ENCODE measurements around the gene GLCE. TPM values are rescaled to one million over a fixed set of nuclear protein-coding genes. Genes with fewer than 3 reads are reported as not detected.

Gene GLCE
- total RNA-seq, 1 donor from 2014 or later = 13.6 TPM

- H3K9me3 ChIP-seq (ENCODE audit: insufficient read depth, low read depth, low read length) = no peaks in the 10 kb centered on the region
- no peaks in the 10 kb centered on the region for H3K79me2 ChIP-seq (ENCODE audit: insufficient read depth, low read length)
- DNase-seq (ENCODE audit: low read depth) (no peak), FAIRE-seq (no peak)
- no peak overlapping the region for H3K4me3 ChIP-seq (ENCODE audit: insufficient read depth, low read depth, low read length)
- Mint-ChIP-seq H3K27me3 (ENCODE audit: low read depth, unreplicated experiment) (peaks cover 61% of the 10 kb centered on the region), H3K4me3 (ENCODE audit: unreplicated experiment) (no peak overlapping the region), H3K36me3 (ENCODE audit: low read depth, unreplicated experiment) (no peaks in the 10 kb centered on the region), H3K9me3 (ENCODE audit: unreplicated experiment) (peaks cover under 1% of the 10 kb centered on the region), H3K4me1 (ENCODE audit: low read depth, unreplicated experiment) (no peaks in the 10 kb centered on the region), H3K27ac (ENCODE audit: unreplicated experiment) (no peak overlapping the region)
- H3K4me1 ChIP-seq (ENCODE audit: insufficient read depth, low read length) = no peaks in the 10 kb centered on the region
- H2AFZ ChIP-seq (ENCODE audit: low read depth, low read length) = no peak overlapping the region
- TF ChIP-seq EZH2 (IDR thresholded peaks at IDR 0.05; ENCODE audit: insufficient read depth, low read length) (no peak), CTCF (IDR thresholded peaks at IDR 0.05; ENCODE audit: insufficient read depth, low read depth, low read length) (no peak)
- H4K20me1 ChIP-seq (ENCODE audit: insufficient read depth, low read length) = no peaks in the 10 kb centered on the region
- H3K9ac ChIP-seq (ENCODE audit: low read length) = no peak overlapping the region
- H3K27me3 ChIP-seq (ENCODE audit: insufficient read depth, low read length) = peaks cover 57% of the 10 kb centered on the region
- no peak overlapping the region for H3K4me2 ChIP-seq (ENCODE audit: low read length)
- H3K36me3 ChIP-seq (ENCODE audit: insufficient read depth, low read length) = no peaks in the 10 kb centered on the region
- H3K27ac ChIP-seq (ENCODE audit: low read depth, low read length) = no peak overlapping the region
Measured at GRCh38 chr15:69120732-69121131, 39.7 kb upstream of the GLCE start.

DNA sequence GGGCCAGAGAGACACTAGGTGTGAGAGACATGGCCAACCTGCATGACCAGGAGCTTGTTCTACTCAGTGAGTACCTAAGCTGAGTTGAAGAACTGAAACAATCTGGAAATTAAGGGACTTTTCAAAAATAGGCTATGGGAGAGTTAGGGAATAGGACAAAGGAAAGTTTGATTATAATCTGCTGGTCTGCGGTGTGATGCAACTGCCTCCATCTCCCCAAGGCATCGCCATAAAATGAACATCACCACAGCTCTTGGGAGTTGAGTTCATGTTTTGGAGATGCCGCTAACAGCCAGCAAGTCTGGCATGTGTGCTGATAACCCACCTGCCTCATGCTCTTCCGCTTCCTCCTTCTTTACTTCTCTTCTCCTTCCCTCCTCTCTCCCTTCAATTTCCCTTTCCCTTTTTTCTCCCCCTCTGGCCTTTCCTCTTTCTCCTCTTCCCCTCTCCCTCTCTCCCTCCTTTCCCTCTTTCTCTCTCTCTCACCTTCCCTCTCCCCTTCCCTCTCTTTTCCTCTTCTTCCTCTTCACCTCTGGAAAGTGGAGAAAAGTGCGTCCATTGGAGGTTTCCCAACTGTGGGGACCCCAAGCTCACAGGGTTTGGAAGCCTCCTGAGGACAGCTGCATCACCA, 39.1 kb upstream of the GLCE start:
- Histone ChIP-seq H3K9me3 (ENCODE audit: insufficient read depth, low read depth, low read length) (no peaks in the 10 kb centered on the region), H3K27ac (ENCODE audit: low read depth, low read length) (no peak overlapping the region), H3K36me3 (ENCODE audit: insufficient read depth, low read length) (no peaks in the 10 kb centered on the region), H3K27me3 (ENCODE audit: insufficient read depth, low read length) (peaks cover 52% of the 10 kb centered on the region), H3K4me3 (ENCODE audit: insufficient read depth, low read depth, low read length) (no peak overlapping the region), H2AFZ (ENCODE audit: low read depth, low read length) (no peak overlapping the region), H3K9ac (ENCODE audit: low read length) (no peak overlapping the region), H4K20me1 (ENCODE audit: insufficient read depth, low read length) (no peaks in the 10 kb centered on the region), H3K4me2 (ENCODE audit: low read length) (no peak overlapping the region), H3K4me1 (ENCODE audit: insufficient read depth, low read length) (no peaks in the 10 kb centered on the region), H3K79me2 (ENCODE audit: insufficient read depth, low read length) (no peaks in the 10 kb centered on the region)
- Mint-ChIP-seq H3K4me3 (ENCODE audit: unreplicated experiment) (no peak overlapping the region), H3K36me3 (ENCODE audit: low read depth, unreplicated experiment) (no peaks in the 10 kb centered on the region), H3K9me3 (ENCODE audit: unreplicated experiment) (peaks cover 2% of the 10 kb centered on the region), H3K27ac (ENCODE audit: unreplicated experiment) (no peak overlapping the region), H3K27me3 (ENCODE audit: low read depth, unreplicated experiment) (peaks cover 61% of the 10 kb centered on the region), H3K4me1 (ENCODE audit: low read depth, unreplicated experiment) (no peaks in the 10 kb centered on the region)
- TF ChIP-seq EZH2 (IDR thresholded peaks at IDR 0.05; ENCODE audit: insufficient read depth, low read length) (no peak), CTCF (IDR thresholded peaks at IDR 0.05; ENCODE audit: insufficient read depth, low read depth, low read length) (no peak)
- DNase-seq (ENCODE audit: low read depth) (no peak), FAIRE-seq (no peak)

- Histone ChIP-seq H3K36me3 (ENCODE audit: insufficient read depth, low read length) (no peaks in the 10 kb centered on the region), H3K27me3 (ENCODE audit: insufficient read depth, low read length) (peaks cover 19% of the 10 kb centered on the region), H3K4me2 (ENCODE audit: low read length) (no peak overlapping the region), H3K9me3 (ENCODE audit: insufficient read depth, low read depth, low read length) (no peaks in the 10 kb centered on the region), H4K20me1 (ENCODE audit: insufficient read depth, low read length) (no peaks in the 10 kb centered on the region), H3K4me3 (ENCODE audit: insufficient read depth, low read depth, low read length) (no peak overlapping the region), H3K4me1 (ENCODE audit: insufficient read depth, low read length) (no peaks in the 10 kb centered on the region), H3K27ac (ENCODE audit: low read depth, low read length) (no peak overlapping the region), H3K9ac (ENCODE audit: low read length) (no peak overlapping the region), H2AFZ (ENCODE audit: low read depth, low read length) (no peak overlapping the region), H3K79me2 (ENCODE audit: insufficient read depth, low read length) (no peaks in the 10 kb centered on the region)
- TF ChIP-seq EZH2 (IDR thresholded peaks at IDR 0.05; ENCODE audit: insufficient read depth, low read length) (no peak), CTCF (IDR thresholded peaks at IDR 0.05; ENCODE audit: insufficient read depth, low read depth, low read length) (no peak)
- DNase-seq (ENCODE audit: low read depth) (no peak), FAIRE-seq (no peak)
- Mint-ChIP-seq H3K9me3 (ENCODE audit: unreplicated experiment) (peaks cover 2% of the 10 kb centered on the region), H3K36me3 (ENCODE audit: low read depth, unreplicated experiment) (no peaks in the 10 kb centered on the region), H3K27me3 (ENCODE audit: low read depth, unreplicated experiment) (peaks cover 34% of the 10 kb centered on the region), H3K4me3 (ENCODE audit: unreplicated experiment) (no peak overlapping the region), H3K27ac (ENCODE audit: unreplicated experiment) (no peak overlapping the region), H3K4me1 (ENCODE audit: low read depth, unreplicated experiment) (no peaks in the 10 kb centered on the region)
Measured at GRCh38 chr15:69125236-69125635, 35.2 kb upstream of the GLCE start.
